LNCaP clone FGC (cell line): ENCODE data around the gene PZP.

Experiments
- DNase-seq: peaks from one replicate; pipeline ENCODE4 v3.0.0-alpha.2; 2011; ENCODE audit warnings: low read depth
- H3K4me3 ChIP-seq: 2 replicates; pipeline ENCODE4 v1.5.1; 2011; ENCODE audit warnings: mild to moderate bottlenecking, low read depth, low read length, control low read depth
- TF ChIP-seq, protein P1 (sequence below): IDR thresholded peaks from 2 replicates; pipeline ENCODE4 v1.5.1; 2012; ENCODE audit warnings: mild to moderate bottlenecking; ENCODE audit not compliant: control insufficient read depth, insufficient read depth; ENCODE audit errors: extremely low read depth

PZP gene

DNA sequence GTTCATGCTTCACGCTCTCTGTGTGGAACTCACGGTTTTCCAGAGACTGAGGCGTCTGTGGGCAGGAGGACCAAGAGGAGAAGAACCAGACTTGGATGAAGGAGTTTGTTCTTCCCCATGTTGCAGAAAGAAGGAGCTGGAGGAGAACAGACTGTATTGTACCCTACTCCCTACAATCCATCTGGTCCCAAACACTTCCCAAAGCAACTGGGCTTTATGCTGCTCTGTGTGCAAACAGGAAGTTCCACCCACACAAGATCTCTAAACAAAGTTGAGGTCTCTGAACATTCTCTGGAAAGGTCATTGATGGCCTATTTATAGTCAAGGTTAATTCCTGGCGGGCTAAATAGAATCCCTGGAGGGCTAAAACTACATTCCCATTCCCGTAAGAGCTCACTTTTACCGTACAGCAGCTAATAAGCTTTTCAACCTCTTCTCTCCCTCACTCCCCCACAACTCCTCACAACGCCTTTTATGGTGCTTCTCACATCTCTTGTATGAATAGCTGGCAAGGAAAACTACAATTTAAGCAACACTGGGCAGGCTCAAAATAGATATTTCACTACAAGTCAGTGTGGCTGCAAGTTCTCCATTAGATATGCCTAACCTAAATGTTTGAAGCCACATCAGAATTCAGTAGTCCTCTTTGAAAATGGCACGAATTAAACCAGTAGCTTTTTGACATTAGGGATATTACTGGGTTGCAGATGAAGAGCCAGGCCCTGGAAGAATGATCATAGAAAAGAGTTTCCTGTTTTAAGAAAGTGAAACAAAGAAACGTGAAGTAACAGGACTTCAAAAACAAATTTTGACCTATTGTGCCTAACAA, 92.2 kb downstream of the PZP start, which contains the start of gene A2M:
Gene A2M (minus strand): TSS at position 189 of the 829 bp plus-strand sequence. CDS start 70 bp downstream, at position 119.
- H3K4me3 ChIP-seq = no peak within 1 kb of the TSS
- no peak for DNase-seq
- TF ChIP-seq, protein P1, sequence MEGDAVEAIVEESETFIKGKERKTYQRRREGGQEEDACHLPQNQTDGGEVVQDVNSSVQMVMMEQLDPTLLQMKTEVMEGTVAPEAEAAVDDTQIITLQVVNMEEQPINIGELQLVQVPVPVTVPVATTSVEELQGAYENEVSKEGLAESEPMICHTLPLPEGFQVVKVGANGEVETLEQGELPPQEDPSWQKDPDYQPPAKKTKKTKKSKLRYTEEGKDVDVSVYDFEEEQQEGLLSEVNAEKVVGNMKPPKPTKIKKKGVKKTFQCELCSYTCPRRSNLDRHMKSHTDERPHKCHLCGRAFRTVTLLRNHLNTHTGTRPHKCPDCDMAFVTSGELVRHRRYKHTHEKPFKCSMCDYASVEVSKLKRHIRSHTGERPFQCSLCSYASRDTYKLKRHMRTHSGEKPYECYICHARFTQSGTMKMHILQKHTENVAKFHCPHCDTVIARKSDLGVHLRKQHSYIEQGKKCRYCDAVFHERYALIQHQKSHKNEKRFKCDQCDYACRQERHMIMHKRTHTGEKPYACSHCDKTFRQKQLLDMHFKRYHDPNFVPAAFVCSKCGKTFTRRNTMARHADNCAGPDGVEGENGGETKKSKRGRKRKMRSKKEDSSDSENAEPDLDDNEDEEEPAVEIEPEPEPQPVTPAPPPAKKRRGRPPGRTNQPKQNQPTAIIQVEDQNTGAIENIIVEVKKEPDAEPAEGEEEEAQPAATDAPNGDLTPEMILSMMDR = no peak

DNA sequence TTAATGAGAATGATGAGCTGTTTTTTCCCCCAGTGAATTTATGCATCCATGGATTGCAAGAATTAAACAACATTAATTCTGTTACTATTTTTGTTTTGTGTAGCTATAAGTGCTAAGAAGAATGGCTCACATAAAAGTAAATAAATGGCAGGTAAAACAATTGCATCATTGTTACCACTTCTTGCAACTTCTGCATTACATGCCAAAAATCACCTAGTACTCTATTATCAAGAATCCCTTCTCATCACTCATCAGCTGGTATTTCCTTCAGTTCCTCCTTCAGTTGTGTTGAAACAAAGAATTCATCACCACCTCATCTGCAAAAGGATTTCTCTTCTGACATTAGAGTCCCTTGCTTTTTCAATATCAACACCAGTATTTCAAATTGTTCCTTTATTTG, 93.2 kb downstream of the PZP start:
- DNase-seq = no peak
- TF ChIP-seq, protein P1 = no peak

DNA sequence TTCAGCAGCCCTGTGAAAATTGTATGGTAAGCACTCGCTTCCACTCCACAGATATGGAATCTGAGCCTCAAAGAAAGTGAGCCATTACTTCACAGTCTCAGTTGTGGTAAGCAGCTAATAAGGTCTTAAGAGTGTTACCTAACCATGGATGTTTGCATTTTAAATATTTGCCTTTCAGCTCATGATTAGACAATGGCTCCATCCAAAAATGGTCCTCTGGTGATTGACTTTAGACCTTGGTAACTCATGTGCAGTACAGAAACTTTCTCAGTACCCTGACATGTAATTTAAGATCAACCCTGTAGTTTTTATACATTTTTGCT, 94.2 kb downstream of the PZP start:
- DNase-seq = no peak
- TF ChIP-seq, protein P1 = no peak
- no peak overlapping the region for H3K4me3 ChIP-seq

More for the DNA sequence above, 93.2 kb downstream of the PZP start:
- H3K4me3 ChIP-seq = no peak overlapping the region

DNA sequence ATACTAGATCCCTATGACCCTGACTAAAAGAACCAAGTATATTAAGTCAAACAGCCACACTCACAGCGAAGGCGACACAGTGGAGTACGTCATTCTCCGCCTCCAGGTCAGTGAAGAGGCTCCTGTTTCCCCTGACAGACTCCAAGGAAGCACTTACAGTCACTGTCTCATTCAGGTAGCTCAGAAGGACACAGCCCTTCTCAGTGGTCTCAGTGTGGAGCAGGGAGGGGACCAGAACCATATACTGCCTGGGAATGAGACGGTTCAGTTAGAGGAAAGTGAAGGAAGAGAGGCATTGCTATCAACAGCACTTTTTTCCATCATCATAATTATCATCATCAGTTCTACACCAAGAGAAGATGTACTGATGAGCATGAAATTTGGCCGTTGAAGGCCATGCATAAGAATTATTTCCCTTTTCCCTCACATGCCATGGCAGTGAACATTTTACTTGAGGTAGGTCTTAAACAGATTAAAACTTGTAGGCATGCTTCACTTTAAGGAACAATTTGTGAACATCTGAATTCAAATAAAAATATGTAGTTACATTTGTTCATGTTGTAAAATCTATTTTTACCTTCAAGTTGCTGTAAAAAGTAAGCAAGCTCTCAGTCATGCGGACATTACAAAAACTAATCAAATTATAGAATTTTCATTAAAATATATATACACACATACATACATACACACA, 94.8 kb downstream of the PZP start:
- DNase-seq = no peak
- TF ChIP-seq, protein P1 = no peak
- no peak overlapping the region for H3K4me3 ChIP-seq

DNA sequence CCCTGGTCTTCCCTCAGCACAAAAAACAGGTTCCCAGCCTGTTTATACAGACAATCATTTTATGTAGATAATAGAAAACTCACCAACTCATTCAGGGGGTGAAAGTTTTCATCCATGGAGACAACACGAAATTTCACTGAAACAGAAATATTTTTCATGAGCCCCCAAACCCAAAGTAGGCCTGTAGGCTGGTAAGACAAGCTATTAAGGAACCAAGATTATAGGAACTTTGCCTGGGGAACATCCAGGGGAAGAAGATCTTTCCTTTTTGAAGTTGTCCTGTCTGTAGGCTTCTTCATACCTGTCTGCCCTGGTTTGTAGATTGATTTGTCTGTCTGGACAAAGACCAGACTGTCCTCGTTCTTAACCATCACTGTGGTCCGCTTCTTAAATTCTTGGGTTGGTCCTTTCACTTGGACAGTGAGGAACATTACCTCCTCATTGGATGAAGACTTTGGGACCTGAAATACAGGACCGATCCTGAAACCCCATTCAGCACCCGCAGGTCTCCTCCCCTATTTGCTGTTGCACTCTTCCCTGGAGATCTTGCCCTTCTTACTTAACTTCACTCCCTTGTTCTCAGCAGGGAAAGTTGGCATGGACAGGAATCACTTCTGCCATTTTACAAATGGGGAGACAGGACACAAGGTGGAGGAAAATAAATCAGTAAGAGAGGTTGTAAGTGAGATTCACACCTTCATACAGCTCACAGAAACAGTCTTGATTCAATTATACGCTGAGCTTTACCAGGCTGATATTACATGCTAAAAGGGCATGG, 95.9 kb downstream of the PZP start:
- TF ChIP-seq, protein P1 = no peak
- no peak overlapping the region for H3K4me3 ChIP-seq
- no peak for DNase-seq

DNA sequence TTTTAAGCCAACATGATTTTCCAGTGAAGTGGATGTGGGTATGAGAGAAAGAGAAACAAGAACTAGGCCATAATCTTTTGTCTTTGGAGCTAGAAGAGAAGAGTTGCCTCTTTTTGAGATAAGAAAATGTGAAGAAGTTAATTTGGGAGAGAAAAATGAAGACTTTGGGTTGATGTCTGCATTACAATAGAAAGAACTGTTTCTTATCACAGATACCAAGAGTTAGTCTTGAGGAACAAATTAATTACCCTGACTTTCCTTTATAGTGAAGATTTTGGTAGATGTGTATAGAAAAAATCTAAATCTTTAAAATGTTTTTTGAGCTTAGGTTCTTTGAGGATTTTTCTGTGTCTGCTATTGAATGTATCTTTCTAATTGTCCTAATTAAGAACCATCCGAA, 96.7 kb downstream of the PZP start:
- TF ChIP-seq, protein P1 = no peak

More for the DNA sequence above, 96.7 kb downstream of the PZP start:
- no peak overlapping the region for H3K4me3 ChIP-seq
- DNase-seq = no peak
